Measurements from ENCODE around the gene OR4K1. TPM values are rescaled to one million over a fixed set of nuclear protein-coding genes. Genes with fewer than 3 reads are reported as not detected.
"Not testable (repeated sequence)": the region's sequence is repeated elsewhere in the genome, so short reads cannot be mapped to it uniquely, and the experiment has no call there.

The OR4K1 gene
- total RNA-seq, 1 donor from 2014 or later, result not detected

DNA sequence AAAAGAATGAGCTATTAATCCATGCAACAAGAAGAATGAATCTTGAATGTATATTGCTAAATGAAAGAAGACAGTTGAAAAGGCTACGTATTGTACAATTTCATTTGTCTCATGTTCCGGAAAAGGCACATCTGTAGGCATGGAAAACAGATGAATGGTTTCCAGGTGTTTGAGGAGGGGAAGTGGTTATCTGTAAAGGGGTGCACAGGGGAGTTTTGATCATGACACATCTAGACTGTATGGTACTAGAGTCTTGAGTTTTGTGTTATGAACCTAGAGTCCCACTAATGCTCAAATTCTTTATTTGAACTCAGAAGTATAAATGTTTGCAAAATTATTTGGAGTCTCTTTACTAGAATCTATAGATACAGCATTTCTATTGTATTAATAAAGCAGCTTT, 39.0 kb downstream of the OR4K1 start:
- DNase-seq; H3K27me3 Mint-ChIP-seq; H3K27ac Mint-ChIP-seq; H3K4me1 Mint-ChIP-seq; intact Hi-C loops (cut with micrococcal nuclease); H3K9me3 Mint-ChIP-seq; H3K36me3 Mint-ChIP-seq (ENCODE audit: low read depth); H3K4me3 Mint-ChIP-seq: not testable (repeated sequence)

DNA sequence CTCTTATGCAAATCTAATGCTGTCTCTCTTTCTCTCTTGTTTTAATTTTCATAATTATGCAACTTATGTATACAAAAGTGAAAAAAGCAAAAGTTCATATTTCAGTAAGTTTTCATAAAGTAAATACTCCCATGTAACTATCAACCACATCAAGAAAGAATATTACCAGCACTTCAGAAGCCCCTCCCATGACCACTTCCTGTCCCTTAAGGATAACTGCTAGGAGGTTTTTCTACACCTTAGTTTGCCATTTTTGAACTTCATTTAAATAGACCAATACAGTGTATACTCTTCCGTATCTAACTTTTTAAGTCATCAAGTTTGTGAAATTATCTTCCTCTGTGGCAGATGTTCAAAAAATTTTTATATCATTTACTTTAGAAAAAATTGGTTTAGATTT, 44.1 kb downstream of the OR4K1 start:
- Mint-ChIP-seq H3K36me3 (ENCODE audit: low read depth) (no peaks in the 10 kb centered on the region), H3K4me1 (peaks cover 12% of the 10 kb centered on the region), H3K27me3 (no peaks in the 10 kb centered on the region), H3K9me3 (no peaks in the 10 kb centered on the region), H3K4me3 (no peak overlapping the region), H3K27ac (no peak overlapping the region)
- peak; percentile 77 for DNase-seq
- intact Hi-C loops (cut with micrococcal nuclease), result no loop called here

DNA sequence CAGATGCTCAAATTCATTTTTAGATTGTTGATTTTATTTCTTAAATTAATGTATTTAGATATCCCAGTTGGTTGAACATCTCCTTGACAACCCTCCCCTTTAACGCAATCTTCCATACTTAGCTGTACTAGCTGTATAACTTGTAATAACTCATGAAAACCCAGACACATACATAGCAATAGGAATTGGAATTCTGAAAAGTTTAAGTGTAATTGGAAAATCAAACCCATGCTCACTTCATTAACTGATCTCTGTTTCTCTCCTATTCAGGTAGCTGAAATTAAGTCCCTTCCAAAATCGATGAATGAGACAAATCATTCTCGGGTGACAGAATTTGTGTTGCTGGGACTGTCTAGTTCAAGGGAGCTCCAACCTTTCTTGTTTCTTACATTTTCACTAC, 44.6 kb downstream of the OR4K1 start, which contains the start of gene OR4K15:
Gene OR4K15 (plus strand): TSS at position 301 of the 400 bp plus-strand sequence. CDS start 0 bp downstream, at position 301.
- H3K4me3 Mint-ChIP-seq, result peak within 1 kb of the TSS; percentile 27
- DNase-seq, result no peak
- H3K9me3 Mint-ChIP-seq, result no peaks in the 10 kb centered on the region
- peaks cover 12% of the 10 kb centered on the region for H3K4me1 Mint-ChIP-seq
- H3K36me3 Mint-ChIP-seq (ENCODE audit: low read depth), result no peaks in the 10 kb centered on the region
- intact Hi-C loops (cut with micrococcal nuclease), result no loop called here
- H3K27ac Mint-ChIP-seq, result no peak within 1 kb of the TSS
- no peaks in the 10 kb centered on the region for H3K27me3 Mint-ChIP-seq

Other genes starting within 250 kb of the OR4K1 start
- not detected in 2 replicates for gene OR11H2, start 217.0 kb upstream of the OR4K1 start, total RNA-seq
- gene OR4Q3, start 187.3 kb upstream of the OR4K1 start, total RNA-seq, result not detected in 2 replicates
- not detected in 2 replicates for gene OR4M1, start 157.4 kb upstream of the OR4K1 start, total RNA-seq
- gene OR4N2, start 127.1 kb upstream of the OR4K1 start, total RNA-seq, result not detected in 2 replicates
- not detected in 2 replicates for gene OR4K2, start 55.8 kb upstream of the OR4K1 start, total RNA-seq
- not detected in 2 replicates for gene OR4K5, start 10.3 kb upstream of the OR4K1 start, total RNA-seq
- not detected in 2 replicates for gene OR4K15, start 44.7 kb downstream of the OR4K1 start, total RNA-seq
- not detected in 2 replicates for gene OR4Q2, start 71.2 kb downstream of the OR4K1 start, total RNA-seq
- not detected in 2 replicates for gene OR4K14, start 88.4 kb downstream of the OR4K1 start, total RNA-seq
- gene OR4K13, start 105.1 kb downstream of the OR4K1 start, total RNA-seq, result not detected in 2 replicates
- not detected in 2 replicates for gene OR4L1, start 129.1 kb downstream of the OR4K1 start, total RNA-seq
- gene OR4K17, start 179.8 kb downstream of the OR4K1 start, total RNA-seq, result not detected in 2 replicates
- not detected in 2 replicates for gene OR4N5, start 207.9 kb downstream of the OR4K1 start, total RNA-seq